Ureter (tissue), 1 donor: ENCODE data around the gene ZIC4. TPM values are rescaled to one million over a fixed set of nuclear protein-coding genes. Genes with fewer than 3 reads are reported as not detected.

Experiments used
- DNase-seq: peaks from one replicate; pipeline ENCODE4 v3.0.0-alpha.2; 2020; ENCODE audit warnings: low spot score
- total RNA-seq: library from RNA; stranded (reverse); gene quantifications from one replicate; pipeline ENCODE4 v1.2.4, GENCODE V29; 2023
- donor health status: DM: yes; HTN: yes; CAD: no.

The ZIC4 gene
- total RNA-seq, 1 donor from 2014 or later, result not detected

DNA sequence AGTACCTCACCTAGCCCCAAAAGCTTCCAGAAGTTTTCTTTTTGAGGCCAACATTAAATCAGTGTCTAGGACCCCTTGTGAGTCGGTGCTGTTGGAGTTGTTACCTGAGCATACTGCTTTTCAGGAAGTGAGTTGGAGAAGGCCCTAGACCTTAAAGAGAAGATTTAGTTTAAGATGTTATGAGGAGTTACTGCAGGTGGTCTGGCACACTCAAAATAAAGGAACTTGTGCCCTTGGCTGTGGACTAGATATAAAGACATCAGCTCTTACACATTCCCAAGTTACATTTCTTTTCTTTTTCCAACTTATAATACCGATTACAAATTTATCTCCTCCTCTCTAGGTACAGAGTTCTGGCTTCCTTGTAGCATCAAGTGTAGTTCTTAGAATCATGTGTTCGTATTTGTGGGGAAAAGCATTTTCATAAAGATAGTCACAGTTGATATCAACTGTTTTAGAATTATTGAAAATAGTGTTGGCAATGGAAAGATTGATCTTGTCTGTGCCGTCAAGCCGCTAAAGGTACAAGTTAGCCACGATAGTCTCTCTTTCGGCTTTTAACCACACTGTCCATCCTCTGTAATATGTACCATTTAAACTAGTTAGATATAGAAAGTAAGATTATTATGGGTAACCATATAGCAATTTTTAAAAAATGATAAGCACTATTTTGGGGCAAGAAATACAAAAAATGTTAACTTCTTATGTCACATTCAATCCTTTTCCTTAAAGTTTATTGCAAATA lies 11.4 kb upstream of the ZIC4 start:
- no peak for DNase-seq

- no peak for DNase-seq
Measured at GRCh38 chr3:147416931-147417330, 10.6 kb upstream of the ZIC4 start.

- no peak for DNase-seq
Measured at GRCh38 chr3:147415874-147416273, 9.5 kb upstream of the ZIC4 start.

DNA sequence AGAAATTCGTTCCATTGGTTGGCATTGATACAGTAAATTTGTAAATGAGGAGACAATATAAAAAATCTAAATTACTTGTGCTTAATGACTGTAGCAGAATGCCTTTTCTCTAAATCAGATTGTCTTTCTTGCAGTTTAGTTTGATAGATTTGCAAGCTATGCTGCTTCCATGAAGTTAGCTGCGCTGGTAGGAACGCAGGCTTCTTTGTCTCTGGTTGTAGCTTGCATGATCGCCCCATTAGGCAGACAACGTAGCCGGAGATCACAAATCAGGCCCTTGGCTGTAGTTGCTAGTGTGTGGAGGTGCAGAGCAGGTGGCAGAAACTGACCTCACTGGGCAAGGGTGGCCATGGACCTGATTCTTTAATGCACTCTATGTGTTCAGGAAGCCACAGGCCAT lies 8.9 kb upstream of the ZIC4 start:
- DNase-seq, result no peak

- DNase-seq, result no peak
Measured at GRCh38 chr3:147414390-147415138, 8.2 kb upstream of the ZIC4 start.

- DNase-seq, result no peak
Measured at GRCh38 chr3:147413686-147414389, 7.5 kb upstream of the ZIC4 start.

- DNase-seq, result no peak
Measured at GRCh38 chr3:147412917-147413685, 6.8 kb upstream of the ZIC4 start.

DNA sequence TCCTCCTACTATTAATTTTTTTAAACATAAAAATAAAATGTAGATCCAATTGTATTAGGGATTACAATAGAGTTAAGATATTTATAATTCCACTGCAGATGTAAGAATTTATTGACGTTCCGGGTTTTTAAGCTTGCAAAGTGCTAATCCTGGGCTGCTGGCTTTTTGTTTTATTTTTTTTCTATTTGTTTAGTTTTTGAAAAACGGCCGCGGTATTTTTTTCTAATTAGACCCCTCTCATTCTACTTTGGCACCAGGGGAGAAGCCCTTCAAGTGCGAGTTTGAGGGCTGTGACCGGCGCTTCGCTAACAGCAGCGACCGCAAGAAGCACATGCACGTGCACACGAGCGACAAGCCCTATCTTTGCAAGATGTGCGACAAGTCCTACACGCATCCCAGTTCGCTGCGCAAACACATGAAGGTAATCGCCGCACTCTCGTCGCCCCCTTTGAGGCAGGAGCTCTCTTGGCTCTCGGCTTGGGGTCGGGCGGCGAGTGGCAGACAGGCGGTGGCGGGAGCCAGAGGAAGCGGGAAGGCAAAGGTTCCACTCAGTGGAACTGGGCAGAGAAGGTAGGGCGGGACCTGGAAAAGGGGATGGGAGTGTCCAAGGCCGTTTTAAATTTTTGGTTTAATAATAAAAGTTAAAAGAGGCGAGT lies 6.0 kb upstream of the ZIC4 start:
- no peak for DNase-seq

DNA sequence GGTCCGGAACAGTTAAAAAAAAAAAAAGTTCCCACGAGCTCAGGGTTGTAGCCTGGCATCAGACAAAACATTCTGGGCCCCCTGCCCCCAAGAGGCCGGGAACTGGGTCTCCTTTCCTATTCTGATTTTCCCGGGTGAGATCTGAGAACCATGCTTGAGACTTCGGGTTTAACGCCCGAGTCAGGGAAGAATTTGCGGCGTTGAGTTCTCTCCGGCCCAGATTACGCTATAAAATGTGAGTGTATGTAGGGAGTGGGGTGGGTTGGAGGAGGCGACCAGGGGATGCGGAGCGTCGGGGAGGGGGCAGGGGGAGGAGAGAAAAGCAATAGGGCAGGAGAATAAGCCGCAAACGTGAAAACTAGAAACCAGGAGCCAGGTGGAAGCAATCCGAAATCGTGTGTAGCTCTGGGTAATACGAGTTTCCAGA lies 5.5 kb upstream of the ZIC4 start:
- DNase-seq, result no peak

DNA sequence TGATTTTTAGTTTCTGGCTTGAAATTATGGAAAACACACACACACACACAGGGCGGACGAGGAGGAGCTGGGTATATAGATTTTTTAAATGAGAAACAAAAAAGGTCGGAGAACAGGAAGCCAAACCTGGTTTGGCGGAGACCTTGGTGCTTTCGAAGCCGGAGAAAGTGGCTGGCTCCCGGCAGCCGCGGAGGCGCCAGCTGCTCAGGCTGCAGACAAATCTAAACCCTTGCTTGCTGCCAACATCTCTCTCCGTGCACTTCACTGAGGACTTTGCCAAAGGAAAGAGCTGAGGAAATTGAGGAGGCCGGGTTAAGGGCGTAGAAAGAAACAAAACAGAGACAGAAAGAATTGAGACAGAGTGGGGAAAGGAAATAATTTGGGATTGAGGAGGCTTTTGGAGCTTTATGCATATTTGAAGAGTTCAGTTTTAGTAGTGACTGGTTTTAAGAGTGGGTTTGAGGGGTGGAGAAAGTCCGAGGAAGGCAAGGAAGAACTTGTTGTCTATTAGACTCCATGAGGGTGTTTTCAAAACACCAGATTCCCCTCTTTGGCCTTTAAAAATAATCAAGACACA lies 5.0 kb upstream of the ZIC4 start:
- DNase-seq, result no peak

- no peak for DNase-seq
Measured at GRCh38 chr3:147410526-147411237, 4.3 kb upstream of the ZIC4 start.

DNA sequence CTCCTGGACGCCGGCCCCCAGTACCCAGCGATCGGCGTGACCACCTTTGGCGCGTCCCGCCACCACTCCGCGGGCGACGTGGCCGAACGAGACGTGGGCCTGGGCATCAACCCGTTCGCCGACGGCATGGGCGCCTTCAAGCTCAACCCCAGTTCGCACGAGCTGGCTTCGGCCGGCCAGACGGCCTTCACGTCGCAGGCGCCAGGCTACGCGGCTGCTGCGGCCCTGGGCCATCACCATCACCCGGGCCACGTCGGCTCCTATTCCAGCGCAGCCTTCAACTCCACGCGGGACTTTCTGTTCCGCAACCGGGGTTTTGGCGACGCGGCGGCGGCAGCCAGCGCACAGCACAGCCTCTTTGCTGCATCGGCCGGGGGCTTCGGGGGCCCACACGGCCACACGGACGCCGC lies 3.8 kb upstream of the ZIC4 start:
- no peak for DNase-seq

DNA sequence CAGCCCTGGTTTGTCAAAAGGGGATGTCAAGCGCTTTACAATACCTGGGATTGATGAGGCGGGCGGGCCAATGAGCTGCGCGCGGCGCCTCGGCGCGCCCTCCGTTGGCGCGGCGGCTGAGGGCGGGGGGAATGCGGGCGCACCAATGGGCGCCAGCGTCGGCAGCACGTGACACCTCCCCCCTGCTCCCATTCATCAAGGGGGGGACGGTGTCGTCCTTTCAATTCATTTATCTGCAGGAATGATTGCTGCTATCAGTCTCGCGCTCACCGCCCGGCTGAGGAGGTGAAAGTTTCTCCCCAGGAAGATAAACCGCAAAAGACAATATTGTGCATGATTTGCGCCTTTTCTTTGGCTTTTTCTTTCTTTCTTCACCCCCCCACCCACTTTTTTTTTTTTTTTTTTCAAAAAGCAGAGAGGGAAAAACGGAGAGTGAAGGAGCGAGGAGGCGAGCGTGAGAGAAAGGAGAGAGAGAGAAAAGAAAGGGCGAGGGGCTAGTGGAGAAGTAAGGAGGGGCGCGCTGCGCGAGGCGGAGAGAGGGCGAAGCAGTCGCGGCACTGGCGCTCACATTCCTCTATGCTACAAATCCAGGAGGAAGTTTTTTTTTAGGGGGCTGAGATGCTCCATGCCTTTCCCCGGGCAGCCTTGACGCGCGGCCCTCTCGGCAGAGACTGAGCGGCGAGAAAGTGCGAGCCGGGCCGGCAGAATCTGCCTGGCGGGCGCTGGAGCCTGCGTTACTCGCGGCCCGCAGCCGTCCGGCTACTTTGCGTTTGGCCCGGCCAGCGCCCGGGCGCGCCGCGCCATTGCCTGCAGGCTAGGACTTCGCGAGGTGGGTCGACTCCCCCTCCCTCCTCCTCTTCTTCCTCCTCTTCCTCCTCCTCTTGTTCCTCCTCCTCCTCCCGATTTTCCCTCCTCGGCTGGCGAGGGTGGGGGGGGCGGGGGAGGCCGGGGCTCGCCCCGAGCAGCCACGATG lies 3.1 kb upstream of the ZIC4 start, which contains the start of gene ZIC1:
Gene ZIC1, plus strand, starts transcription at position 223 of the 973 bp plus-strand sequence. Its CDS starts 748 bp downstream, at position 971.
- no peak for DNase-seq

GRCh38 chr3:147408188-147409100 lies 2.1 kb upstream of the ZIC4 start:
- DNase-seq, result no peak

DNA sequence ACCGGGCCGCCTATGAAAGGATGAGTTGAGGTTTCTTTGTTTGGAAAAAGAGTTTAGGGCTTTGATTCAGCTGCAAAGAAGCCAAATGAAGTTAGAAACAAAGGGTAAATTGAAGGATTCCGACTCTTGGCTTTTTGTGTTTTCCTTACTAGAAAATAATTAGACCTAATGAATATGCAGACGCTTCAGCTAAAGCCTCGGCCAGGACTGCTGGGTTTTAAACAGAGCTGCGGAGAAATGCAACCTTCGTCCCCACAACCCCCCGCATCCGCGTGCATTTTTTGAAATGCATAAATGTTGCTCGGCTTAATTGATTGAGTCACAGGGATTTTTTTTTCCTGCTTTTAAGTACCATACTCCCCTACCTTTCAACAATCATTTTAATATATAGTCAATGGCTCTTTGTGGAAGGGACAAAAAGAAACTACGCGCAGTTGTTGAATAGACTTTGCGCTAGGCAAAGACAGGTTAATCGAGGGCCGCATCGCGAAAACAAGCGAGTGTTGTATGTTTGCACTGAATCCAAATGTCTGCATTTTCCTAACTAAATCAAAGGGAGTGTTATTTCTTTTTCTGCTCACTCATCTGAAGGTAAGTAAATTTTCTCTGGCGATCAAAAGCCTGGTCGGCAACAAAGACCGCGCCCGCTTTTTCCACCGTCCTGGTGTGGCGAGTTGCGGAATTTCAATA lies 1.3 kb upstream of the ZIC4 start:
- no peak for DNase-seq

- DNase-seq, result no peak
Measured at GRCh38 chr3:147407114-147407497, 763 bp upstream of the ZIC4 start.
